DND-41 (cell line): ENCODE measurements around the gene CHD9.
"Not testable (repeated sequence)": the region's sequence is repeated elsewhere in the genome, so short reads cannot be mapped to it uniquely, and the experiment has no call there.

Experiments used
- CTCF ChIP-seq: IDR thresholded peaks from 2 replicates; pipeline ENCODE4 v1.5.1; 2012; ENCODE audit warnings: borderline replicate concordance, low read length, moderate library complexity, mild to moderate bottlenecking; ENCODE audit not compliant: poor library complexity, severe bottlenecking; ENCODE audit errors: extremely low read depth
- EZH2 ChIP-seq: IDR thresholded peaks from 3 replicates; pipeline ENCODE4 v1.6.1; 2012; ENCODE audit warnings: borderline replicate concordance, low read depth, mild to moderate bottlenecking, moderate library complexity, low read length, inconsistent platforms; ENCODE audit not compliant: severe bottlenecking

DNA sequence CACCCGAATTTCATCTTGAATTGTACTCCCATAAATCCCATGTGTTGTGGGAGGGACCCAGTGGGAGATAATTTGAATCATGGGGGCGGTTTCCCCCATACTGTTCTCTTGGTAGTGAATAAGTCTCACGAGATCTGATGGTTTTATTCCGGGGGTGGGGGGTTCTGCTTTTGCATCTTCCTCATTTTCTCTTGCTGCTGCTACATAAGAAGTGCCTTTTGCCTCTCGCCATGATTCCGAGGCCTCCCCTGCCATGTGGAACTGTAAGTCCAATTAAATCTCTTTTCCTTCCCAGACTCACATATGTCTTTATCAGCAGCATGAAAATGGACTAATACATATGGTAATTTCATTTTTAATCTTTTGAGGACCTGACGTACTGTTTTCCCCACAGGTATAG, 20.7 kb downstream of the CHD9 start:
- TF ChIP-seq CTCF, EZH2: not testable (repeated sequence)
